Effector CD8-positive, alpha-beta T cell (primary cell): Measurements from ENCODE around the gene WDR59.
"Not testable (repeated sequence)": the region's sequence is repeated elsewhere in the genome, so short reads cannot be mapped to it uniquely, and the experiment has no call there.

ENCODE experiments used
- DNase-seq: peaks from one replicate; lab custom pipeline; 2025; lab: John Stamatoyannopoulos, UW

The WDR59 gene

DNA sequence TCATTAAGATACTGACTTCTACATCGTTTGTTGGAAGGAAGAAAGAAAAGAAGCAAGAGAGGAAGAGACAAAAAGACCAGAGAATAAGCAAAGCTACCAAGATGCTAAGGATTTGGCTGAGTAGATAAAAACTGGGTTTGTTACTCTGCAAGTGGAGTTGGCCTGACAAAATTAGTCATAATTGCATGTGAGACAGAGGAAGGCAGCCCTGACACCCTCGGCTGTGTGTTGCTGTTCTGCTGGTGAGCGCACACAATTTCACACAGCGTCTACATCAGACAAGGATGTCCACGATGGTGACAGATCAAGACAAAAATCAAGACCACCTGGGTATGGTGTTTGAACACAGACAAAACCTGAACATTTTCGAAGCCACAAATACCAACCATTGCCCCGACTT, 134.9 kb downstream of the WDR59 start:
- DNase-seq, result no peak

DNA sequence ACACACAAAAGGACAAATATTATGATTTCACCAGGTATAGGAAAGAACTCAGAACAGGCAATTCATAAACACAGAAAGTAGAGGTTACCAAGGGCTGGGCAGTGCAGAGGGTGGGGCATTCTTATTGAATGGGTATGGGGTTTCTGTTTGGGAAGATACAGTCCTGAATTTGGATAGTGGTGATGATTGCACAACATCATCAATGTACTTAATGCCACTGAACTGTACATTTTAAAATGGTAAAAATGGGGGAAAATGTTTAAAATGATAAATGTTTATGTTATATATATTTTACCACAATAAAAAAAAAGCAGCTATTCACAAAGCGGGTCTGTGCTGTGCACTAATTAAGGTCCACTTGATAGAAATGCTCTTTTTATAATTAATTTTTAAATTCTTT, 137.7 kb downstream of the WDR59 start:
- no peak for DNase-seq

DNA sequence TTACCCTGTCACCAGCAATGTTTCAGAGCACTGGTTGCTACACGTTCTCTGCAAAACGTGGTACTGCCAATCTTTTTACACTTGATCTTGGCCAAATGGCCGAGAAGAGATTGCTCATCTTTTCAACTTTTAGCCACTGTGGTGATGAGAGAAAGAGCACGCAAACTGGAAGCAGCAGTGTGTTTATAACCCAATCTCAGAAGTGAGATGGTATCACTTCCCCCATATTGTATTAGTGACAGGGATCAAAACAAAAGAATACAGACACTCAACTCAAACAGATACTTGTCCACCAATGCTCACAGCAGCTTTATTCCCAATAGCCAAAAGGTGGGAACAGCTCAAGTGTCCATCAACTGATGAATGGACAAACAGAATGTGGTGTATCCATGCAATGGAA, 138.2 kb downstream of the WDR59 start:
- no peak for DNase-seq

DNA sequence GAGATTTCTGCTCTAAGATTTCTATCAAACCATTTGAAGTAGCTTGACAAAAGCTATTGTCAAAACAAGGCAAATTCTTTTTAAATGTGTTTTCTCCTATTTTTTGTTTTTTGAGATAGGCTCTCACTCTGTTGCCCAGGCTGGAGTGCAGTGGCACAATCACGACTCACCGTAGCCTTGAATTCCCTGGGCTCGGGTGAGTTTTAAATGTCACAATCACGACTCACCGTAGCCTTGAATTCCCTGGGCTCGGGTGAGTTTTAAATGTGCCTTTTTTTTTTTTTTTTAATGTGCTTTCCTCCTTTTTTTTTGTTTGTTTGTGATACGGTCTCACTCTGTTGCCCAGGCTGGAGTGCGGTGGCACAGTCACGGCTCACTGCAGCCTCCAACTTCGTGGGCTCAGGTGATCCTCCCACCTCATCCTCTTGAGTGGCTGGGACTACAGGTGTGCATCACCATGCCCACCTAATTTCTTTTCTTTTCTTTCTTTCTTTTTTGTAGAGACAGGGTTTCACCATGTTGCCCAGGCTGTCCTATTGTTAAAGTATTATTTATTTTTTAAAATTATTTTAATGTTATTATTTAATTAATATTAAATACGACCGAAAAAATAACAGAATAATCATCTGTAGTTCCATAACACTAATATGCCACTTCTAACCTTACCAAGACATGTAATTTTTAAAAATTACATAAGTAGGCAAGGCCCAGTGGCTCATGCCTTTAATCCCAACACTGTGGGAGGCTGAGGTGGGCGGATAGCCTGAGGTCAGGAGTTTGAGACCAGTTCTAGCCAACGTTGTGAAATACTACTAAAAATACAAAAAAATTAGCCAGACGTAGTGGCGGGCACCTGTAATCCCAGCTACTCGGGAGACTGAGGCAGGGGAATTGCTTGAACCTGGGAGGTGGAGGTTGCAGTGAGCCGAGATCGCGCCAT, 140.6 kb downstream of the WDR59 start:
- DNase-seq, result no peak

DNA sequence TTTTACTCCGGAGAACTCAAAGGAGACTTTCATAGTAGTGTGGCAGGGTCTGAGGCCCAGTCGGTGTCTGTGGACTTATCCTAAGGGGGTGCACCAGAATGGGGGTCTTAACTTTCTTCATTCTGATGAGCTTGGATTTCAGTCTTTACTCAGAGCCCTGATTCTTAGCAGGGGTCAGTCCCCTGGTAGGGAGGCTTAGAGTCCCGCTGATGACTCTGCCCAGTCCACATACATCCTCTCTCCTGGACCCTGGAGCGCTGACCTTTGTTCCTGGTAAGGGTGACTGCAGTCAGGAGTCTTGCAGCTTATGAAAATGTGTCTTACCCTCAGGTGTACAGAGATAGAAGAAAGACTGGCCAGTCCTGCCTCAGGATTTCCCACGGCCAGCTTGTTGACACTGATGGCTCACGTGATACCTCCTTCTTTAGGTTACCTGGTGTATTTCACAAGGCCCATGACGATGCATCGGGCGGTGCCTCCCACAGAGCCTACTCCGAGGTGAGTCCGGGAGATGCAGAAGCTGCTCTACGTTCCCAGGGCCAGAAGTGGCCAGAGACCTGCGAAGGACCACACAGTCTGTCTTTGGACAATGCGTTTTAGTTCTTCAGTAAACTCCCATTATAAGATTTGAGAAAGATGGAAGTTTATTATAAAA, 141.4 kb downstream of the WDR59 start:
- DNase-seq, result not testable (repeated sequence)

DNA sequence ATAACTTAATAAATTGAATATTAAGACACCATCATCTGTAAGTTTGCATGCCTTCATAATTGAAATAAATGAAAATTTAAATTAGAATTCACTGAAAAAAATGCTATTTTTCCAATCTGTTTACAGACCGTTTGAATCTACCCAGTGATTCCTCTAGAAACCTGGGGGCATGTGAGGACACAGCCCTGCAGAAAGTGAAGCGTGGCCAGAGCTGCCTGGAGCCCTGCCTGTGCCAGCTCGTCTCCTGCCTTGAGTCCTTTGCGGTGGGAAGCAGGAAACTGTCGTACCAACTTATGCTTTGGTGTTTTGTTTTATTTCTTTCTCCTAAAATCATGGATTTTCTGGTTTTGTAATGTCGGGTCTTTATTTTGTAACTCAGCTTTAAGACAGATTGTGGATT, 142.5 kb downstream of the WDR59 start:
- DNase-seq, result no peak

DNA sequence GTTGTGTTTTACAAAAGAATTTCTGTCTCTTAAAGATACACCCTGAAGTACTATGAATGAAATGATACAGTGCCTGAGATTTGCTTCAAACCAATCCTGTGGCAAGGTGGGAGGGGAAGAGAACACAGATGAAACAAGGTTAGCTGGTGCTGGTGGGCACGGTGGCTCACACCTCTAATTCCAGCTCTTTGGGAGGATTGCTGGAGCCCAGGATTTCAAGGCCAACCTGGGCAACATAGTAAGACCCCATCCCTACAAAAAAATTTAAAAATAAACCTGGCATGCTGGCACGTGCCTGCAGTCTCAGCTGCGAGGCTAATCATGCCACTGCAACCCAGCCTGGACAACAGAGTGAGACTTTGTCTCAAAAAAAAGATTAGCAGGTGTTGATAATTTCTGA, 143.0 kb downstream of the WDR59 start:
- no peak for DNase-seq

DNA sequence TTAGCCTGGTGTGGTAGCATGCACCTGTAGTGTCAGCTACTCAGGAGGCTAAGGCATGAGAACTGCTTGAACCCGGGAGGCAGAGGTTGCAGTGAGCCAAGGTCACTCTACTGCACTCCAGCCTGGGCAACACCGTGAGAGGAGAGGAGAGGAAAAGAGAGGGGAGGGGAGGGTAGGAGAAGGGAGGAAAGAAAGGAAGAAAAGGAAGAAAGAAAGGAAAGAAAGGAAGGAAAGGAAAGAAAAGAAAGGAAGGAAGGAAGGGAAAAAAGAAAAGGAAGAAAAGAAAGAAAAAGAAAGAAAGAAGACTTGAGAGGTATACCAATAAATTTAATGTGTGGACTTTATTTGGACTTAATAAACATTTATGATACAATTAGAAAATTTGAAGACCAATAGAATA, 143.5 kb downstream of the WDR59 start:
- DNase-seq, result no peak

DNA sequence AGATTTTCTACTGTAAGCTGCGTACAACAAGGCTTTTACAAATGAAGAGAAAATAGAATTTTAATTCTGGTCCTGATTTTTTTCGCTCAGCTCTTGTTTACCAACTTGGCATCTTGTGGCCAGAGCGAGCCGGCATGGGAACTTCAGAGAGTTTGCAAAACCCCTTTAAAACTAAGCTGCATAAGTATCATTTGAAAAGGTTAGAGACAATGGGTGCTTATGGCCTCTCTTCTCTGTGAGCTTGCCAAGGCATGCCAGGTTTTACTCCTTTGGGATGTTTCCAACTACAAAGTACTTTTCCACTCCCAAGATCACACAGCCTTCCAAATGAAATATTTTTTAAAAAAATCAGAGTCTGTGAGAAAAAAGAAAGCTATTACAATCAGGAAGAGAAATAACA, 147.9 kb downstream of the WDR59 start:
- no peak for DNase-seq

DNA sequence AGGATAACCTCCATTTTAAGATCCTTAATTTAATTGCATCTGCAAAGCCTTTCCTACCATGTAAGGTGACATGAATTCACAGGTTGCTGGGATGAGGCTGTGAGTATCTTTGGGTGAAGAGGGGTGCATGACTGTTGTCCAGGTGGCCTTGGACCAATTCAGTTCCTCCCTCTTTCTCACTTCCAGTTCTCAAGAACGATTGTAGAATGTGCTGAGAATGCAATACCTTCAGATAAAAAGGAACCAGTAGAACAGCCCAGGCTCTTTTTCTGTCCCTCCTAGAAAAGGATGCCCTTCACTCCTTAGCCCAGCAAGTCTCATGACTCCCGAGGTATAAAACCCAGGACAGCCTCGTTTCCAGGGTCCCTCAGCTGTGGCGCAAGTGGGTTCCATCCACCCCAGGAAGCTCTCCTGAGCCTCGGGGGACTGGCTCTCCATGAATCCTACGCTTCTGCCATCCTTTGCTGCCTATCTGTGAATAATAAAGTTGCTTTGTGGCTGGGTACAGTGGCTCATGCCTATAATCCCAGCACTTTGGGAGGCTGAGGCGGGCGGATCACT, 148.7 kb downstream of the WDR59 start:
- DNase-seq, result no peak

DNA sequence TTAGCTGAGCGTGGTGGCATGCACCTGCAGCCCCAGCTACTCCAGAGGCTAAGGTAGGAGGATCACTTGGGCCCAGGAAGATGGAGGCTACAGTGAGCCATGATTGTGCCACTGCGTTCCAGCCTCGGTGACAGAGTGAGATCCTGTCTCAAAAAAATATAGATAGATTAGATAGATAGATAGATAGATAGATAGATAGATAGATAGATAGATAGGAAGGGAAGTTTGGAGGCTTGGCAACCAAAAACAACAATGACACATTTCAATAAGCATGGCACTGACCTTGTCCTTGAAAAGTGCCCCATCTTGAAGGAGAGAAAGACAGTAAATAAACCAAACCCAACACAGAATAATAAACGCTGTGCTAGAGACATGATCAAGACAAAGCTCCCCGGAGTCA, 152.7 kb downstream of the WDR59 start:
- DNase-seq, result no peak

DNA sequence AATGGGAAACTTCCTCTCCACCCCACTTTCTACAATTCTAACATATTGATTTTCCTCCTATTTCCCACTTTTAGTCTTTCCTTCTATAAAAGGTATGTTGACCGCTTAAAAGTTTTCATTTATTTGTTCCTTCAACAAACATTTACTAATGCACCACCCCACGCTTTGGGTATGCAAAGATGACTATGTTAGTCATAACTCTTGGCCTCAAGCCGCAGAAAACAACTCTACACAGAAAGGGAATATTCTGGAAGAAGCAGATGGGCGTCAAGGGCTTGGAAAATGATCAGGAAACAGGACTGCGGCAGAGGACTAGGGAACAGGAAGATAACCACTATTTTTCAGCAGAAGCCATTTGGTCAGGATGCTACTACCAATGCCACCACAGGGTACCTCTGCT, 153.5 kb downstream of the WDR59 start:
- no peak for DNase-seq

DNA sequence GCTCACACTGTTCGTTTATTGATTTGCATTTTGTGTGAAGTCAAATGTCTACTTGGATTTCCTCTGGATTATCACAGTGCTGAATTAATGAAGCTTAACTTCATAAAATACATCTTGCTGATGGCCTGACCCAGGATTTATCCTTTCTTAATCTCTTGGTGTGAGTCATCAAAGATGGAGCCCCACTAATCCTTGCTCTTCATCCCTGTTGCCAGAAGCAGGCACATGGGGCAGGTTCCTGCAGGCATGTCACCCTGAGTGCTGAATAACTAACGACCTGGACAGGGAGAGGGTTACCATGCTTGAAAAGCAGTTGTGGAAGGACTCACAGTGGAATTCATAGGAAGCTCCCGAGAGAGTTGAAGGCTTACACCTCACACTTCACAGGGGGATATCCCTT, 154.3 kb downstream of the WDR59 start:
- no peak for DNase-seq

DNA sequence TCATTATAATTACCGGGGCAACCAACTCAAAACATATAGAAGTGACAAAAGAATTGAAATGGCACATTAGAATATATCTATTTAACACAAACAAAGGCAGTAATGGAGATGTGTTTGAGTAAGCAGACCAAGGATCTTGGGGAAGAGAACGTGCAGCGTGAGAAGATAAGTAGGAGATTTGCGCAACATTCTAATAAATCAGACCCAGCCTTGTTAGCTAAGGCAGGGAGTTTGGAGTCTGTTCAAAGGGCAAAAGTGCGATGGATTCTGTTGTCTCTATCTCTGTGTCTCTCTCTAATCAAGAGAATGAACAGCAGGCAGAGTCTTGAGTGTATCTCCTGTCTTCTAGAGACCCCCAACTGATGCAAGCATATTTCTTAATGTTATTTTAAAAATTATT, 155.3 kb downstream of the WDR59 start:
- DNase-seq, result no peak

DNA sequence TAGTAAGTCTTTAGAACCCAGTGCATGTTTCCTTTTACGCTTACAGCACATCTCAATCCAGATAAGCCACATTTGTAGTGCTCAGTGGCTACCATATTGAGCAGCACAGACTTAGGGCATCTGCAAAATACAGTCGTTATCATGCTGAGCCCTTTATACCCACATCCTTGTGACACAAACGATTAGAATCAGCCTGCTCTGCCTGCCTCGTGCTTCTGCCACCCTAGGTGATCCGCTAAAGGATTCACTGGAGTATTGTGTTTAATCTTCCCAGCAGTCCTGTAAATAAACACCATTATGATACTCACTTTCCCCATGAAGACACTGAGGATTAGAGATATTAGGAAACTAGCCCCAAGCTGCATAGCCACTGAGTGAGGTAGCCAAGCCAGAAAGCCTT, 159.0 kb downstream of the WDR59 start:
- DNase-seq, result no peak

DNA sequence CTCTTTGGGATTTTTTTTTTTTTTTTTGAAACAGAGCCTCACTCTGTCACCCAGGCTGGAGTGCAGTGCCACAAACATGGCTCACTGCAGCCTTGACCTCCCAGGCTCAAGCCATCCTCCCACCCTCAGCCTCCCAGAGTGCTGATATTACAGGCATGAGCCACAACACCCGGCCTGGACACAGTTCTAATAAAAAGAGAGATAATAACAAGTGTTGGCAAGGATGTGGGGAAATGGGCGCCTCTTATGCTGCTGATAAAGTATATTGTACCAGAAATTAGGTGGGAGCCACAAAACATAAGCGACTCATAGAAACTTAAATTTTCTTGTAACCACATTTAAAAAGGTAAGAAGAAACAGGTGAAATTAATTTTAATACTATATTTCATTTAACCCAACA, 159.9 kb downstream of the WDR59 start:
- no peak for DNase-seq
